ENCODE data around the gene FANCD2OS.
"Not testable (repeated sequence)": the region's sequence is repeated elsewhere in the genome, so short reads cannot be mapped to it uniquely, and the experiment has no call there.

FANCD2OS gene

DNA sequence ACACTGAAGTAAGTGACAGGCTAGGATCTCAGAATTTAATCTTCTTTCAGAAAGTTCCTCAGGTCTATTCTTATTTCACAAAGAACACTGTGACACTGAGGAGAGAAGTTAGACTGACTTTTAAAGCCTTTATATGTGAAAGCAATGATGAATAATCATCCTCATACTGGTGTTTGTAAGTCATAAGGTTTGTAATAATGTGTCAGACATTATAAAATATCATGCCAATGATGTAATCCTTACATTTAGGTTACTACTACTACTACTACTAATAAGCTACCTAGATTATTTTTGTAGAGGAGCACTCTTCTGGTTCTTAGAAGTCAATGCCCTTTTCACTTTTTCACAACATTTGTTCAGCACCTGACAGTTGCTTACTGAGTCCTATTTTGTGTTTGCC is 33.4 kb downstream of the FANCD2OS start:
- Histone ChIP-seq H3K27ac (no peak overlapping the region), H3K9me3 (no peaks in the 10 kb centered on the region), H3K4me3 (no peak overlapping the region), H3K4me1 (no peaks in the 10 kb centered on the region), H3K36me3 (no peaks in the 10 kb centered on the region), H3K27me3 (no peaks in the 10 kb centered on the region)
- TF ChIP-seq, protein P1, sequence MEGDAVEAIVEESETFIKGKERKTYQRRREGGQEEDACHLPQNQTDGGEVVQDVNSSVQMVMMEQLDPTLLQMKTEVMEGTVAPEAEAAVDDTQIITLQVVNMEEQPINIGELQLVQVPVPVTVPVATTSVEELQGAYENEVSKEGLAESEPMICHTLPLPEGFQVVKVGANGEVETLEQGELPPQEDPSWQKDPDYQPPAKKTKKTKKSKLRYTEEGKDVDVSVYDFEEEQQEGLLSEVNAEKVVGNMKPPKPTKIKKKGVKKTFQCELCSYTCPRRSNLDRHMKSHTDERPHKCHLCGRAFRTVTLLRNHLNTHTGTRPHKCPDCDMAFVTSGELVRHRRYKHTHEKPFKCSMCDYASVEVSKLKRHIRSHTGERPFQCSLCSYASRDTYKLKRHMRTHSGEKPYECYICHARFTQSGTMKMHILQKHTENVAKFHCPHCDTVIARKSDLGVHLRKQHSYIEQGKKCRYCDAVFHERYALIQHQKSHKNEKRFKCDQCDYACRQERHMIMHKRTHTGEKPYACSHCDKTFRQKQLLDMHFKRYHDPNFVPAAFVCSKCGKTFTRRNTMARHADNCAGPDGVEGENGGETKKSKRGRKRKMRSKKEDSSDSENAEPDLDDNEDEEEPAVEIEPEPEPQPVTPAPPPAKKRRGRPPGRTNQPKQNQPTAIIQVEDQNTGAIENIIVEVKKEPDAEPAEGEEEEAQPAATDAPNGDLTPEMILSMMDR (IDR thresholded peaks at IDR 0.05) = no peak
- intact Hi-C loops (cut with DNase I; ENCODE audit: low total_unique reads) = no loop called here
- DNase-seq = no peak

DNA sequence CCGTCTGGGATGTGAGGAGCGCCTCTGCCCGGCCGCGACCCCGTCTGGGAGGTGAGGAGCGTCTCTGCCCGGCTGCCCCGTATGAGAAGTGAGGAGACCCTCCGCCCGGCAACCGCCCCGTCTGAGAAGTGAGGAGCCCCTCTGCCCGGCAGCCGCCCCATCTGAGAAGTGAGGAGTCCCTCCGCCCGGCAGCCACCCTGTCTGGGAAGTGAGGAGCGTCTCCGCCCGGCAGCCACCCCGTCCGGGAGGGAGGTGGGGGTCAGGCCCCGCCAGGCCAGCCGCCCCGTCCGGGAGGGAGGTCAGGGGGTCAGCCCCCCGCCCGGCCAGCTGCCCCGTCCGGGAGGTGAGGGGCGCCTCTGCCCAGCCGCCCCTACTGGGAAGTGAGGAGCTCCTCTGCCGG is 38.0 kb downstream of the FANCD2OS start:
- DNase-seq; H3K4me3 ChIP-seq; intact Hi-C loops (cut with DNase I; ENCODE audit: low total_unique reads); H3K4me1 ChIP-seq; H3K36me3 ChIP-seq; H3K27ac ChIP-seq; H3K9me3 ChIP-seq; H3K27me3 ChIP-seq: not testable (repeated sequence)

DNA sequence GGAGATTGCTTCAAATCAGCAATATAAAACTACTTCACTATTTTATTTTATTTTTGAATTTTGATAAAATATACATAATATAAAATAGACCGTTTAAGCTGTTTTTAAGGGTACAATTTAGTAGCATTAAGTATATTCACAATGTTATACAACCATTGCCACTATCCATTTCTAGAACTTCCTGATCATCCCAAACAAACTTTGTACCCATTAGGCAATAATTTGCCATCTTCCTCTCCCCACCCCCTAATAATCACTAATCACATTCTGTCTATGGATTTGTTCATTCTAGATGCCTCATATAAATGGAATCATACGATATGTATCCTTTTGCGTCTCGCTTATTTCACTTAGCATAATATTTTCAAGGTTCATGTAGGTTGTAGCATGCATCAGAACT is 53.0 kb downstream of the FANCD2OS start:
- no peak for DNase-seq
- Histone ChIP-seq H3K27ac (no peak overlapping the region), H3K9me3 (no peaks in the 10 kb centered on the region), H3K4me3 (no peak overlapping the region), H3K27me3 (no peaks in the 10 kb centered on the region), H3K4me1 (no peaks in the 10 kb centered on the region), H3K36me3 (no peaks in the 10 kb centered on the region)
- intact Hi-C loops (cut with DNase I; ENCODE audit: low total_unique reads) = no loop called here
- TF ChIP-seq, protein P1 (IDR thresholded peaks at IDR 0.05) = no peak
